HCT116 (cell line): Measurements from ENCODE around the gene PSME2. TPM values are rescaled to one million over a fixed set of nuclear protein-coding genes. Genes with fewer than 3 reads are reported as not detected.

ENCODE experiments used
- ATAC-seq: fragments of 200-7000 bp; cut with Tn5 transposase; 2 replicates; pipeline ENCODE4 v1.9.1; 2020; ENCODE audit warnings: mild to moderate bottlenecking, moderate library complexity
- BruUV-seq: library from RNA; stranded (reverse); fragments of 400-500 nt; replicated peaks from 2 replicates; lab custom pipeline; 2021; lab: Mats Ljungman, UMichigan
- CTCF ChIA-PET: fragments of 300-600 bp; sonication (Branson Sonifier 250); formaldehyde crosslinking; loops from one replicate; lab custom pipeline; 2021; ENCODE audit warnings: antibody characterized with exemption; lab: Charles Lee
- POLR2A ChIA-PET: fragments of 300-600, 350-600 bp; sonication (Branson Sonifier 250); formaldehyde crosslinking; loops from one replicate; lab custom pipeline; 2021; ENCODE audit warnings: antibody characterized with exemption; lab: Charles Lee
- RAD21 ChIA-PET, 2 experiments: fragments of 300-600 bp; sonication (Branson Sonifier 250); formaldehyde crosslinking; loops; one replicate each; lab custom pipeline; 2023; ENCODE audit warnings: low total read pairs in 2 of 2; ENCODE audit not compliant: uncharacterized antibody in 2 of 2, unreplicated experiment in 2 of 2, low non-redundant PET in 1 of 2; lab: Charles Lee
- DNase-seq: peaks from one replicate; pipeline ENCODE4 v3.0.0-alpha.2; 2010; ENCODE audit warnings: low read depth, low spot score
- H2AFZ ChIP-seq: fragments of 200-600 bp; shearing (Covaris generic), sonication (generic); 2 replicates; pipeline ENCODE4 v1.6.1; 2017; ENCODE audit warnings: low read depth, mixed run types, mixed read lengths, antibody characterized with exemption, low read length; ENCODE audit not compliant: poor library complexity, severe bottlenecking
- H3K27ac ChIP-seq: 2 replicates; pipeline ENCODE4 v1.5.1; 2012; ENCODE audit warnings: low read depth, low read length
- H3K27me3 ChIP-seq: fragments of 200-600 bp; sonication (generic); 2 replicates; pipeline ENCODE4 v1.6.1; 2016; ENCODE audit warnings: mixed run types, low read length, mixed read lengths; ENCODE audit not compliant: insufficient read depth
- H3K36me3 ChIP-seq, 2 experiments: fragments of 200-500 bp in 1 of 2; fragments of 200-600 bp in 1 of 2; sonication (Bioruptor generic) in 1 of 2; sonication (generic) in 1 of 2; 2 replicates each; pipeline versions ENCODE4 v1.5.1 to v1.6.1; 2014 to 2016; ENCODE audit warnings: low read length in 2 of 2, inconsistent platforms in 1 of 2, mixed read lengths in 1 of 2, mixed run types in 1 of 2; ENCODE audit not compliant: insufficient read depth in 2 of 2, control insufficient read depth in 1 of 2
- H3K4me1 ChIP-seq, 2 experiments: fragments of 200-600 bp in 1 of 2; sonication (generic) in 1 of 2; 2 replicates each; pipeline versions ENCODE4 v1.5.1 to v1.6.1; 2012 to 2017; ENCODE audit warnings: low read length in 2 of 2, inconsistent platforms in 1 of 2, mild to moderate bottlenecking in 1 of 2, mixed read lengths in 1 of 2, mixed run types in 1 of 2, moderate library complexity in 1 of 2; ENCODE audit not compliant: insufficient read depth in 2 of 2, control insufficient read depth in 1 of 2
- H3K4me2 ChIP-seq: fragments of 200-600 bp; sonication (generic); 2 replicates; pipeline ENCODE4 v1.6.1; 2017; ENCODE audit warnings: mixed run types, low read length, mixed read lengths
- H3K4me3 ChIP-seq, 2 experiments: fragments of 200-600 bp in 1 of 2; sonication (generic) in 1 of 2; replicated peaks in 1 of 2; 2 replicates each; pipeline ENCODE4 v1.5.1; 2011 to 2016; ENCODE audit warnings: low read length in 2 of 2, control low read depth in 1 of 2, low read depth in 1 of 2, mild to moderate bottlenecking in 1 of 2, mixed read lengths in 1 of 2, mixed run types in 1 of 2
- H3K79me2 ChIP-seq: fragments of 200-600 bp; sonication (generic); 2 replicates; pipeline ENCODE4 v1.6.1; 2017; ENCODE audit warnings: mild to moderate bottlenecking, mixed run types, low read length, moderate library complexity, mixed read lengths; ENCODE audit not compliant: insufficient read depth
- H3K9ac ChIP-seq: fragments of 200-600 bp; sonication (generic); 2 replicates; pipeline ENCODE4 v1.6.1; 2016; ENCODE audit warnings: low read length, mixed read lengths
- H3K9me2 ChIP-seq: fragments of 200-600 bp; sonication (generic), shearing (Covaris generic); 2 replicates; pipeline ENCODE4 v1.6.1; 2017; ENCODE audit warnings: mixed run types, mild to moderate bottlenecking, moderate library complexity; ENCODE audit not compliant: insufficient read depth
- H3K9me3 ChIP-seq, 2 experiments: fragments of 200-500 bp in 1 of 2; fragments of 200-600 bp in 1 of 2; sonication (Bioruptor generic) in 1 of 2; sonication (generic) in 1 of 2; 2 replicates each; pipeline ENCODE4 v1.6.1; 2014 to 2017; ENCODE audit warnings: low read length in 2 of 2, mixed read lengths in 2 of 2, inconsistent platforms in 1 of 2, low read depth in 1 of 2, mild to moderate bottlenecking in 1 of 2, mixed run types in 1 of 2, moderate library complexity in 1 of 2; ENCODE audit not compliant: control insufficient read depth in 1 of 2, insufficient read depth in 1 of 2
- H4K20me1 ChIP-seq: fragments of 200-600 bp; sonication (generic), shearing (Covaris generic); 2 replicates; pipeline ENCODE4 v1.6.1; 2017; ENCODE audit warnings: mixed run types, mild to moderate bottlenecking, moderate library complexity; ENCODE audit not compliant: insufficient read depth
- CEBPB ChIP-seq: IDR thresholded peaks from 2 replicates; pipeline ENCODE4 v1.6.1; 2012; ENCODE audit warnings: low read depth
- CTCF ChIP-seq, 3 experiments: fragments of 200-600 bp in 1 of 3; sonication (generic) in 1 of 3; IDR thresholded peaks in 2 of 3; conservative IDR thresholded peaks in 1 of 3; 2 replicates each; pipeline ENCODE4 v1.5.1; 2012 to 2017; ENCODE audit warnings: low read depth in 2 of 3, low read length in 2 of 3, antibody characterized with exemption in 1 of 3, borderline replicate concordance in 1 of 3, control low read depth in 1 of 3, mild to moderate bottlenecking in 1 of 3, mixed read lengths in 1 of 3, mixed run types in 1 of 3, moderate library complexity in 1 of 3; ENCODE audit not compliant: insufficient read depth in 1 of 3
- EGR1 ChIP-seq: IDR thresholded peaks from 2 replicates; pipeline ENCODE4 v1.6.1; 2012; ENCODE audit warnings: low read depth
- EZH2 ChIP-seq: fragments of 200-600 bp; sonication (generic); IDR thresholded peaks from 2 replicates; pipeline ENCODE4 v1.6.1; 2017; ENCODE audit warnings: antibody characterized with exemption, mixed run types
- FOSL1 ChIP-seq: IDR thresholded peaks from 2 replicates; pipeline ENCODE4 v1.6.1; 2012; ENCODE audit warnings: low read depth
- POLR2AphosphoS5 ChIP-seq: IDR thresholded peaks from 2 replicates; pipeline ENCODE4 v1.6.1; 2011; ENCODE audit warnings: mild to moderate bottlenecking, low read depth, low read length, moderate library complexity
- SP1 ChIP-seq: IDR thresholded peaks from 2 replicates; pipeline ENCODE4 v1.6.1; 2012; ENCODE audit warnings: low read depth
- intact Hi-C: fragments of 100-400 bp; cut with micrococcal nuclease; formaldehyde crosslinking; loops from 2 replicates; pipeline ENCODE4 v1.10.0; 2022
- total RNA-seq: library from RNA; stranded (reverse); gene quantifications from one replicate; pipeline ENCODE4 v1.2.1, GENCODE V29; 2021; ENCODE audit not compliant: unreplicated experiment

Gene PSME2
- total RNA-seq, 1 experiment from 2014 or later: 160 TPM

GRCh38 chr14:24115422-24116127, 30.8 kb downstream of the PSME2 start:
- H3K9me3 ChIP-seq: no peaks in the 10 kb centered on the region
- no peaks in the 10 kb centered on the region for H3K27me3 ChIP-seq
- peaks cover 14% of the 10 kb centered on the region; the same call in 1 of the 2 replicates for H3K79me2 ChIP-seq
- no peaks in the 10 kb centered on the region for H3K9me2 ChIP-seq
- H4K20me1 ChIP-seq: no peaks in the 10 kb centered on the region
- H3K27ac ChIP-seq: peak overlapping the region; percentile 97
- peak overlapping the region; percentile 86 to 92 for H3K4me3 ChIP-seq
- CTCF ChIA-PET: interaction anchor here (1.2 to 2.7 kb wide), 6 partner anchors 18 to 182 kb away, joined by 3 to 11 read pairs (median 8); partner anchors contain the start of gene EMC9
- H3K4me1 ChIP-seq: peaks cover 6 to 16% of the 10 kb centered on the region in 2 experiments; a peak in 3 of 4 replicates
- peak overlapping the region; percentile 95 for H3K4me2 ChIP-seq
- intact Hi-C loops: loop anchor here (2.0 kb wide), 1 partner anchor 45 kb away; the partner anchor contains the start of gene IRF9
- peak overlapping the region; percentile 23 for H2AFZ ChIP-seq
- POLR2A ChIA-PET: interaction anchor here (0.9 to 2.6 kb wide), 12 partner anchors 9 to 127 kb away, joined by 3 to 49 read pairs (median 8); partner anchors contain the start of genes EMC9, FITM1, IPO4 and IRF9
- peak overlapping the region; percentile 84 for H3K9ac ChIP-seq
- TSS peak; percentile 67 for BruUV-seq
- ATAC-seq: no peak
- TF ChIP-seq SP1 (no peak), FOSL1 (no peak), EGR1 (no peak), CEBPB (no peak), EZH2 (no peak), POLR2AphosphoS5 (no peak), CTCF (IDR thresholded peaks at IDR 0.05 in 2 of 3, conservative IDR thresholded peaks at IDR 0.05 in 1 of 3; ENCODE audit: borderline replicate concordance in 1 of 3, insufficient read depth in 1 of 3, low read depth in 2 of 3, low read length in 2 of 3) (no peak)
- RAD21 ChIA-PET: interaction anchor here (0.5 to 1.6 kb wide), 4 partner anchors 22 to 450 kb away, joined by 3 to 10 read pairs (median 4); partner anchors contain the start of gene EMC9 (in 1 of the 2)
- DNase-seq: no peak
- H3K36me3 ChIP-seq: peaks cover 10 to 14% of the 10 kb centered on the region in 2 experiments
